Eye (tissue), 1 donor: ENCODE measurements around the gene PSG1.
A peak's percentile ranks its signal among the peaks of the same experiment; 100 is the strongest.
"Not testable (repeated sequence)": the region's sequence is repeated elsewhere in the genome, so short reads cannot be mapped to it uniquely, and the experiment has no call there.

Source experiments
- DNase-seq: peaks from one replicate; pipeline ENCODE4 v3.0.0-alpha.2; 2015

Gene PSG1

GRCh38 chr19:42879613-42880012, at the start of gene PSG1:
PSG1 (minus strand) TSS chr19:42879713; CDS start chr19:42879581, 132 bp downstream.
- no peak for DNase-seq

- no peak for DNase-seq
These were observed 49.4 kb upstream of the PSG1 start for GRCh38 chr19:42928896-42929295.

GRCh38 chr19:42926781-42927180, 47.3 kb upstream of the PSG1 start:
- no peak for DNase-seq

GRCh38 chr19:42923106-42923505, 43.6 kb upstream of the PSG1 start:
- peak; percentile 12 for DNase-seq

- not testable (repeated sequence) for DNase-seq
These were observed 41.5 kb upstream of the PSG1 start for GRCh38 chr19:42920971-42921370.

- DNase-seq: no peak
These were observed 40.2 kb upstream of the PSG1 start for GRCh38 chr19:42919757-42920079.

- not testable (repeated sequence) for DNase-seq
These were observed 39.7 kb upstream of the PSG1 start for GRCh38 chr19:42919070-42919756.

GRCh38 chr19:42918377-42919069, 39.0 kb upstream of the PSG1 start:
- DNase-seq: not testable (repeated sequence)

GRCh38 chr19:42917634-42918033, 38.1 kb upstream of the PSG1 start, which contains the start of gene PSG6:
PSG6 (minus strand) TSS chr19:42917894; CDS start chr19:42917792, 102 bp downstream.
- not testable (repeated sequence) for DNase-seq

- not testable (repeated sequence) for DNase-seq
These were observed 37.4 kb upstream of the PSG1 start for GRCh38 chr19:42916931-42917330.

GRCh38 chr19:42913516-42913915, 34.0 kb upstream of the PSG1 start:
- not testable (repeated sequence) for DNase-seq

GRCh38 chr19:42912941-42913340, 33.4 kb upstream of the PSG1 start:
- not testable (repeated sequence) for DNase-seq

GRCh38 chr19:42911731-42912130, 32.2 kb upstream of the PSG1 start:
- not testable (repeated sequence) for DNase-seq

- not testable (repeated sequence) for DNase-seq
These were observed 26.6 kb upstream of the PSG1 start for GRCh38 chr19:42906162-42906561.

- DNase-seq: not testable (repeated sequence)
These were observed 21.0 kb upstream of the PSG1 start for GRCh38 chr19:42900561-42900960.

GRCh38 chr19:42899674-42900073, 20.2 kb upstream of the PSG1 start:
- DNase-seq: not testable (repeated sequence)

- DNase-seq: not testable (repeated sequence)
These were observed 19.6 kb upstream of the PSG1 start for GRCh38 chr19:42899110-42899509.

- not testable (repeated sequence) for DNase-seq
These were observed 19.1 kb upstream of the PSG1 start for GRCh38 chr19:42898656-42899055.

GRCh38 chr19:42897729-42898128, 18.2 kb upstream of the PSG1 start:
- DNase-seq: not testable (repeated sequence)

- not testable (repeated sequence) for DNase-seq
These were observed 10.9 kb upstream of the PSG1 start for GRCh38 chr19:42890446-42890845.

GRCh38 chr19:42887876-42888445, 8.4 kb upstream of the PSG1 start:
- DNase-seq: not testable (repeated sequence)

- not testable (repeated sequence) for DNase-seq
These were observed 3.2 kb upstream of the PSG1 start for GRCh38 chr19:42882730-42883129.

GRCh38 chr19:42882010-42882409, 2.5 kb upstream of the PSG1 start:
- not testable (repeated sequence) for DNase-seq

- DNase-seq: not testable (repeated sequence)
These were observed 1.8 kb upstream of the PSG1 start for GRCh38 chr19:42881279-42881678.
